Fibroblast of pulmonary artery (primary cell): ENCODE results near the gene ECE2.

ENCODE experiments used
- DNase-seq: peaks from one replicate; pipeline ENCODE4 v3.0.0-alpha.2; 2010; ENCODE audit warnings: low read depth
- H3K4me3 ChIP-seq: replicated peaks from 2 replicates; pipeline ENCODE4 v1.5.1; 2011; ENCODE audit warnings: low read depth, mild to moderate bottlenecking, control low read depth, low read length, moderate library complexity
- TF ChIP-seq, protein P1 (sequence below): IDR thresholded peaks from 2 replicates; pipeline ENCODE4 v1.5.1; 2011; ENCODE audit warnings: mild to moderate bottlenecking, control low read depth, low read length, inconsistent platforms; ENCODE audit errors: missing control alignments

ECE2 gene

DNA sequence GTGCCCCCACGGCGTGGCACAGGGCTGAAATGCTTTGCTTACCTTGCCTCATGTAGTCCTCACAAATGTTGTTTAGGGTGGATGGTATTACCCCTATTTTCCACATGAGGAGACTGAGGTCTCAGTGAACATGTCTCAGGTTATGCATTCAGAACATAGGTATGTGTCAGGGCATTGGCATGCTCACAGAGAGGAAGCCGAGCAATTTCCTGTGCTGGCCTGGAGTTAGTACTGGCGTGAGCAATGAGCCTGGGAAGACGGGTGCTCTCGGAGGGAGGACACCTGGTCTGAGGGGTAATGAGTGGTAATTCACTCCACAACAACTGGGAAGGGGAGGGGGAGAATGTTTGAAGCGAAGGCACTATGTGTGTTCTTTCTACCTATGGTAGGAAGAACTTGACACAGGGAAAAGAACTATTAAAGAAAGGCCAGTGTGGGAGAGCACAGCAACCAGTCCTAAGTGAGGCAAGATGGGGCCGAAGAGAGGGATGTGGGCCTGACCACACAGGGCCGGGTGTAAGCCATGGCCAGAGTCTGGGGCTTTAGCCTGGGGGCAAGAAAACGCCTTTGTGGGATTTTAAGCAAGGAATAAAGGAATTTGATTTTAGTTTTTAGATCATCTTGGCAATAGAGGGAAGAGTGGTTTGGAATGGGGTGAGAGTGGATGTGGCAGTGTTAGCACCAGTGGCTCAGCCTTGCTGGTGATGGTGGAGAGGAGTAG lies 56.7 kb downstream of the ECE2 start:
- H3K4me3 ChIP-seq = no peak overlapping the region
- DNase-seq = peak; percentile 94
- TF ChIP-seq, protein P1, sequence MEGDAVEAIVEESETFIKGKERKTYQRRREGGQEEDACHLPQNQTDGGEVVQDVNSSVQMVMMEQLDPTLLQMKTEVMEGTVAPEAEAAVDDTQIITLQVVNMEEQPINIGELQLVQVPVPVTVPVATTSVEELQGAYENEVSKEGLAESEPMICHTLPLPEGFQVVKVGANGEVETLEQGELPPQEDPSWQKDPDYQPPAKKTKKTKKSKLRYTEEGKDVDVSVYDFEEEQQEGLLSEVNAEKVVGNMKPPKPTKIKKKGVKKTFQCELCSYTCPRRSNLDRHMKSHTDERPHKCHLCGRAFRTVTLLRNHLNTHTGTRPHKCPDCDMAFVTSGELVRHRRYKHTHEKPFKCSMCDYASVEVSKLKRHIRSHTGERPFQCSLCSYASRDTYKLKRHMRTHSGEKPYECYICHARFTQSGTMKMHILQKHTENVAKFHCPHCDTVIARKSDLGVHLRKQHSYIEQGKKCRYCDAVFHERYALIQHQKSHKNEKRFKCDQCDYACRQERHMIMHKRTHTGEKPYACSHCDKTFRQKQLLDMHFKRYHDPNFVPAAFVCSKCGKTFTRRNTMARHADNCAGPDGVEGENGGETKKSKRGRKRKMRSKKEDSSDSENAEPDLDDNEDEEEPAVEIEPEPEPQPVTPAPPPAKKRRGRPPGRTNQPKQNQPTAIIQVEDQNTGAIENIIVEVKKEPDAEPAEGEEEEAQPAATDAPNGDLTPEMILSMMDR = no peak

DNA sequence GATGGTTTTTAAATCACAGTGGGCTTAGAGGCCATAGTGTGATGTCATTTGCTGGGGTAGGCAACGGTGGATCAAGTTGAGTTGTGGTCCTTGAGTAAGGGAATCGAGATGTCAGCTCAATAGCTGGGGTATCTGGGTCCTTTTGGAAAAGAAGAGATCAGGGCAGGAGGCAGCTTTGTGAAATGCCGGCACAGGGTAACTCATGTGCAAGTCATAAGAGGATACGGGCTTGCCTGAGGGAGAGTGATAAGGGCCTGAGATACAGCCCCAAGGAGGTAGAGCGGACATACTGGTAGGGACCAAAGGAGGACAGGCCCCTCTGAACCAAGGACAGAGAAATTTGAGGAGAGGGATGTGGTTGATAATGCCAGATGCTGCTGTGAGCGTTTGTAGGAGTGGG lies 57.4 kb downstream of the ECE2 start:
- DNase-seq = no peak
- no peak overlapping the region for H3K4me3 ChIP-seq
- TF ChIP-seq, protein P1 = no peak

DNA sequence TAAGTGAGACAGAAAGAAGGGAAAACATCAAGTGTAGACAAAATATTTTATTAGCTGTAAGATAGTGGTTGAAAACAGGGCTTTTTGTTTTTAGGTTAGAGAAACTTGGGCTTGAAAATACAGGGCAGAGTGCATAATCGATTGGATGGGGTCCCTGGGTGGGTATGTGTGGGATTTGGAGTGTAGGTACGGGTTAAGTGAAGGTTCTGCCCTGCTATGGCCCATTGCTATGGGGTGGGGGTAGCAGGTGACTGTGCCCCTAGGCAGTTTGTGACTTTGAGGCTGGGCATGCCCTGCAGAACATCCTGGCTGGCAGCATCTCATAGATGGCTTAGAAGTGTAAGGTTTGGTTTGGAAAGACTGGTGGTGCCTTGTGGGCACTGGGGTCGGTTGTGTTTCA lies 57.9 kb downstream of the ECE2 start:
- TF ChIP-seq, protein P1 = no peak
- no peak overlapping the region for H3K4me3 ChIP-seq
- DNase-seq = no peak

DNA sequence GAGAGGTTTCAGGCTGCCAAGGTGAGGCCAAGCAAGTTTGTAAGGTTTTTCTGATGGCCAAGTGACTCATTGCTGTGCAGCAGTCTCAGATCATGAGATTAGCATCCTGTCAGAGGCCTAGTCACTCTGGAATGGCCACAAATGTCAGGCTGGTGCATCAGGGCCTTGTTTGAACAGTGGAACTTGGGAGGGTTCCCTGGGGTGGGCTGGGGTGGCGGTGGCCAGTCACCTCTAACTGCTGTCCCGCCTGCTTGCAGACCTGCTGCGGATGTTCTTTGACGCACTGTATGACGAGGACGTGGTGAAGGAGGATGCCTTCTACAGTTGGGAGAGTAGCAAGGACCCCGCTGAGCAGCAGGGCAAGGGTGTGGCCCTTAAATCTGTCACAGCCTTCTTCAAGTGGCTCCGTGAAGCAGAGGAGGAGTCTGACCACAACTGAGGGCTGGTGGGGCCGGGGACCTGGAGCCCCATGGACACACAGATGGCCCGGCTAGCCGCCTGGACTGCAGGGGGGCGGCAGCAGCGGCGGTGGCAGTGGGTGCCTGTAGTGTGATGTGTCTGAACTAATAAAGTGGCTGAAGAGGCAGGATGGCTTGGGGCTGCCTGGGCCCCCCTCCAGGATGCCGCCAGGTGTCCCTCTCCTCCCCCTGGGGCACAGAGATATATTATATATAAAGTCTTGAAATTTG lies 58.8 kb downstream of the ECE2 start:
- H3K4me3 ChIP-seq = no peak overlapping the region
- DNase-seq = peak; percentile 28
- TF ChIP-seq, protein P1 = no peak

DNA sequence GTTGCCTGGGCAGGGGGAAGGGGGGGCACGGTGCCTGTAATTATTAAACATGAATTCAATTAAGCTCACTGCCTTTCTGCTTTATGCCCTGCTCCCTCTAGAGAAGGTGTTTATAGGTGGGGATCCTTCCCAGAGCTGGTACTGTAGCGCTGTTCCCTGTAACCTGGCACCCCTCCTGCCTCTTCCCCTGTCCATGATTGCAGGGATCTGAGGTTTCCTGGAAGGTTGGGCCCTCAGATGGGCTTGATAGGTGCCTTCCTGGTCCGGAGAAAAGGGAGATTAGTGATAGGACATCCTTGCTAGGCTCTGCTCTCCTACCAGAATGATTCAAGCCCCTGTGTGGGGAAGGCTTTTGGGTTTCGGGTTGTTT lies 59.5 kb downstream of the ECE2 start:
- no peak overlapping the region for H3K4me3 ChIP-seq
- no peak for DNase-seq
- TF ChIP-seq, protein P1 = no peak

DNA sequence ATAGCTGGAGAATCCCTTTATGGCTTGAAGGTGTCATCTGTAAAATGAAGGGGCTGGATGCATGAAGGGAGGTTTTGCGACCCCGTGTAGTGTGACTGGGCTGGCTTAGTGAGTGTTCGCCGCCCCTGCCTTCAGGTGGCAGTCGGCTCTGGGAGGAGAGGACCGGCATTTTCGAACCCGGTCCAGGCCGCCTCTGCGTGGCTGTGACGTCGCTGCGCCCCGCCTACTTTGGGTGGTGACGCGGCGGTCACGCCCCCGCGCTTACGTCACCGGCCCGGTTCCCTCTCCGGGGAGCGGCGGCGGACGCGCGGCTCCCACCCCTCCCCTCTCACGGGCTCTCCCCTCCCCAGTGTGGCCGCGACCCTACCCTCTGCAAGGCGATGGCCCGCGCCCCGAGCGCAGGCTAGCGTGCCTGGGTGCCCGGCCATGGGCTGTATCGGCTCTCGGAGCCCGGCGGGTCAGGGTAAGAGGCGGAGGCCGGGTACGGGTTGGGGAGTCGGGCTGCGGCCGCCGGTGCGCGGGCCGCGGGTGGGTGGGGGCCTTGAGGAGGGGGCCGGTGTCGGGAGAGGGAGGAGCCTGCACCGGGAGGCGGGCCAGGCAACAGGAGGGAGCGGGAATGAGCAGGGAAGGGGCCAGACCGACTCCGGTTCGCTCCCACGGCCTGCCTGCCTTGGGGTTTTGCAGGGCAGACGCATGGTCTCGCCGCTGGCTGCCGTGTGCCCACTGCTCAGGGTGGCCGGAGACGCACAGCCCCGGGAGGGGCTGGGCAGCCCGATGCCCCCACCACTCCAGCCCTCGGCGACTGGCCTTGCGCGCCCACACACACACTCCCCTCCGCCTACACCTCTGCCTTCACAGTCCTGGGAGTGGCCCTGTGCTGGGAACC lies 60.1 kb downstream of the ECE2 start:
- peak overlapping the region; percentile 70 for H3K4me3 ChIP-seq
- DNase-seq = peak; percentile 82
- TF ChIP-seq, protein P1 = no peak
